ENCODE data around the gene DOCK8. TPM values are rescaled to one million over a fixed set of nuclear protein-coding genes. Genes with fewer than 3 reads are reported as not detected.

Gene DOCK8
- total and polyA plus RNA-seq, 10 of the 15 experiments (the other 5 are each of a cell fraction or from before 2014, with no cell fraction given), result 35.4 to 100 (median 44.7) TPM

DNA sequence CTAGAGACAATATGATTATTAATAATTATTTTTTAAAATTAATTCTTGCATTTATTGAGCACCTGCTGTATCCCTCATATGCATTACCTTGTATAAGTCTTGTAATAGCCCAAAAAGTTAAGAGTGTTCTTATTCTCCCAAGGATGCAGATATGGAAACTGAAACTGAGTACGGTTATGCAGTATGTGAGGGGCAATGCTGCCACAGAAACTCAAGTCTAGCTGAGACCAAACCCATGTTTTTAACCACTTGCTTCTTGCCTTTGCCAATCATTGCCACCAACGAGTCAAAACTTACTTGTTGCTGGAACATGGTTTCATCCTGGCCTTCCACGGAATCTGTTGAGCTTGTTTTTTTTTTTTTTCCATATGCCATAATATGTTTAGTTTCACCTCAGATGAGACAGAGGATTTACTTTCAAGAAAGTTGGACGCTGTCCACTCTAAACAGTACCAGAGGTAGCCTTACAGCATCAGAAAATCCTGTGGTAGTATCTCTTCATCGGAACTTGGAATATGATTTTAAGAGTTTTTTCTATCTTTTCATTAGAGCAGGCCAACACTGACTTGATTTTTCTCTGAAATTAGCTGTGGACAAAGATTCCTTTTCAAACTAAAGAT, 27.9 kb downstream of the DOCK8 start:
- no peak for DNase-seq (ENCODE audit: low read depth, low spot score)
- CTCF ChIA-PET, result no interaction called here

More for the DNA sequence above, 27.9 kb downstream of the DOCK8 start:
- H3K4me1 ChIP-seq (ENCODE audit: control insufficient read depth, insufficient read depth, low read length), result no peaks in the 10 kb centered on the region
- intact Hi-C loops (cut with micrococcal nuclease; ENCODE audit: unreplicated experiment) (no loop called here), in situ Hi-C loops (cut with MboI) (no loop called here)
- H3K9me3 ChIP-seq (replicated peaks; ENCODE audit: control insufficient read depth, insufficient read depth, low read length), result no peaks in the 10 kb centered on the region
- POLR2A ChIA-PET, result no interaction called here
- no peaks in the 10 kb centered on the region; the same call in 1 of the 2 replicates for H4K20me1 ChIP-seq (ENCODE audit: control insufficient read depth, insufficient read depth)
- H3K4me2 ChIP-seq (ENCODE audit: control insufficient read depth, insufficient read depth), result no peak overlapping the region
- H2AFZ ChIP-seq (ENCODE audit: control insufficient read depth, low read depth, low read length), result no peak overlapping the region
- RAD21 ChIA-PET (ENCODE audit: unreplicated experiment), result no interaction called here
- no TSS peak for BruUV-seq (replicated peaks)
- SMC1A ChIA-PET (ENCODE audit: uncharacterized antibody, unreplicated experiment), result interaction anchor here (1.3 kb wide), 1 partner anchor 14 kb away, joined by 3 read pairs; no protein-coding TSS in a partner anchor
- 66% methylated on average over 5 of the region's 5 CpGs for WGBS (ENCODE audit: insufficient coverage, insufficient replicate concordance, low lambda C conversion rate, missing lambda C conversion rate)
- no peak for FAIRE-seq
- H3K27ac ChIP-seq (ENCODE audit: control insufficient read depth, insufficient read depth), result no peak overlapping the region
- H3K27me3 ChIP-seq (replicated peaks in 1 of 2; ENCODE audit: control insufficient read depth in 2 of 2, insufficient read depth in 2 of 2, low read length in 1 of 2), result 0 out of 4 replicates have a peak, but pooled peaks cover 0 to 2% of the 10 kb centered on the region in 2 experiments
- H3K79me2 ChIP-seq (ENCODE audit: control insufficient read depth, insufficient read depth, low read length), result no peaks in the 10 kb centered on the region
- TF ChIP-seq CBFB (IDR thresholded peaks at IDR 0.05; ENCODE audit: low read depth), result no peak
- no peak for TF ChIP-seq BHLHE40 (IDR thresholded peaks at IDR 0.05; ENCODE audit: borderline replicate concordance in 1 of 2, low read depth in 2 of 2, low read length in 1 of 2)
- no peak for TF ChIP-seq STAT1 (conservative IDR thresholded peaks at IDR 0.05)
- TF ChIP-seq MYB (IDR thresholded peaks at IDR 0.05; ENCODE audit: borderline replicate concordance, low read depth, low read length), result no peak
- TF ChIP-seq, protein P1, sequence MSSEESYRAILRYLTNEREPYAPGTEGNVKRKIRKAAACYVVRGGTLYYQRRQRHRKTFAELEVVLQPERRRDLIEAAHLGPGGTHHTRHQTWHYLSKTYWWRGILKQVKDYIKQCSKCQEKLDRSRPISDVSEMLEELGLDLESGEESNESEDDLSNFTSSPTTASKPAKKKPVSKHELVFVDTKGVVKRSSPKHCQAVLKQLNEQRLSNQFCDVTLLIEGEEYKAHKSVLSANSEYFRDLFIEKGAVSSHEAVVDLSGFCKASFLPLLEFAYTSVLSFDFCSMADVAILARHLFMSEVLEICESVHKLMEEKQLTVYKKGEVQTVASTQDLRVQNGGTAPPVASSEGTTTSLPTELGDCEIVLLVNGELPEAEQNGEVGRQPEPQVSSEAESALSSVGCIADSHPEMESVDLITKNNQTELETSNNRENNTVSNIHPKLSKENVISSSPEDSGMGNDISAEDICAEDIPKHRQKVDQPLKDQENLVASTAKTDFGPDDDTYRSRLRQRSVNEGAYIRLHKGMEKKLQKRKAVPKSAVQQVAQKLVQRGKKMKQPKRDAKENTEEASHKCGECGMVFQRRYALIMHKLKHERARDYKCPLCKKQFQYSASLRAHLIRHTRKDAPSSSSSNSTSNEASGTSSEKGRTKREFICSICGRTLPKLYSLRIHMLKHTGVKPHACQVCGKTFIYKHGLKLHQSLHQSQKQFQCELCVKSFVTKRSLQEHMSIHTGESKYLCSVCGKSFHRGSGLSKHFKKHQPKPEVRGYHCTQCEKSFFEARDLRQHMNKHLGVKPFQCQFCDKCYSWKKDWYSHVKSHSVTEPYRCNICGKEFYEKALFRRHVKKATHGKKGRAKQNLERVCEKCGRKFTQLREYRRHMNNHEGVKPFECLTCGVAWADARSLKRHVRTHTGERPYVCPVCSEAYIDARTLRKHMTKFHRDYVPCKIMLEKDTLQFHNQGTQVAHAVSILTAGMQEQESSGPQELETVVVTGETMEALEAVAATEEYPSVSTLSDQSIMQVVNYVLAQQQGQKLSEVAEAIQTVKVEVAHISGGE (CRISPR knock-in tag; IDR thresholded peaks at IDR 0.05), result no peak
- TF ChIP-seq CBX5 (IDR thresholded peaks at IDR 0.05; ENCODE audit: low read depth), result no peak
- no peak for TF ChIP-seq TCF12 (IDR thresholded peaks at IDR 0.05; ENCODE audit: low read depth, low read length)
- H3K4me3 ChIP-seq, result no peak overlapping the region
- H3K9ac ChIP-seq (ENCODE audit: control insufficient read depth, insufficient read depth, low read length), result no peak overlapping the region
- ATAC-seq, result peak; percentile 44; the same call in 2 of the 3 replicates
- H3K36me3 ChIP-seq (ENCODE audit: control insufficient read depth in 2 of 2, insufficient read depth in 2 of 2, low read length in 1 of 2), result no peaks in the 10 kb centered on the region

Measured in GM12878 (cell line).